Pulmonary artery endothelial cell (primary cell): ENCODE results near the gene STK39. TPM values are rescaled to one million over a fixed set of nuclear protein-coding genes. Genes with fewer than 3 reads are reported as not detected.

Source experiments
- DNase-seq: peaks from one replicate; pipeline ENCODE4 v3.0.0-alpha.2; 2011; ENCODE audit warnings: low read depth, low spot score
- total RNA-seq: library from RNA; depleted of rRNA; stranded (reverse); fragments of >200 nt; gene quantifications from 2 replicates; pipeline ENCODE4 v1.2.3, GENCODE V29; 2014

STK39 gene
- total RNA-seq, 1 donor from 2014 or later, result 5.1 TPM

- no peak for DNase-seq
Observed at GRCh38 chr2:167962436-167963226, 284.8 kb downstream of the STK39 start.

GRCh38 chr2:167961536-167962048 lies 285.8 kb downstream of the STK39 start:
- DNase-seq, result no peak

GRCh38 chr2:167960089-167960747 lies 287.2 kb downstream of the STK39 start:
- no peak for DNase-seq

- no peak for DNase-seq
Observed at GRCh38 chr2:167957662-167958061, 289.7 kb downstream of the STK39 start.

GRCh38 chr2:167955264-167955906 lies 292.0 kb downstream of the STK39 start:
- no peak for DNase-seq

- DNase-seq, result no peak
Observed at GRCh38 chr2:167954495-167954894, 292.9 kb downstream of the STK39 start.

- DNase-seq, result no peak
Observed at GRCh38 chr2:167953776-167954175, 293.6 kb downstream of the STK39 start.

- no peak for DNase-seq
Observed at GRCh38 chr2:167950571-167950970, 296.8 kb downstream of the STK39 start.

- no peak for DNase-seq
Observed at GRCh38 chr2:167946441-167946841, 301.0 kb downstream of the STK39 start.

- DNase-seq, result no peak
Observed at GRCh38 chr2:167945660-167946368, 301.6 kb downstream of the STK39 start.

GRCh38 chr2:167944825-167945659 lies 302.4 kb downstream of the STK39 start:
- no peak for DNase-seq

- no peak for DNase-seq
Observed at GRCh38 chr2:167943897-167944296, 303.5 kb downstream of the STK39 start.

GRCh38 chr2:167943368-167943767 lies 304.0 kb downstream of the STK39 start:
- DNase-seq, result no peak

GRCh38 chr2:167942366-167943081 lies 304.9 kb downstream of the STK39 start:
- no peak for DNase-seq

GRCh38 chr2:167941604-167942003 lies 305.8 kb downstream of the STK39 start:
- DNase-seq, result no peak

GRCh38 chr2:167940734-167941507 lies 306.5 kb downstream of the STK39 start:
- DNase-seq, result no peak

- DNase-seq, result no peak
Observed at GRCh38 chr2:167940346-167940725, 307.1 kb downstream of the STK39 start.

- no peak for DNase-seq
Observed at GRCh38 chr2:167939514-167940345, 307.7 kb downstream of the STK39 start.
